Fibroblast of pulmonary artery (primary cell): ENCODE results near the gene CUX1.

ENCODE experiments used
- DNase-seq: peaks from one replicate; pipeline ENCODE4 v3.0.0-alpha.2; 2010; ENCODE audit warnings: low read depth
- H3K4me3 ChIP-seq: replicated peaks from 2 replicates; pipeline ENCODE4 v1.5.1; 2011; ENCODE audit warnings: low read depth, mild to moderate bottlenecking, control low read depth, low read length, moderate library complexity
- TF ChIP-seq, protein P1 (sequence below): IDR thresholded peaks from 2 replicates; pipeline ENCODE4 v1.5.1; 2011; ENCODE audit warnings: mild to moderate bottlenecking, control low read depth, low read length, inconsistent platforms; ENCODE audit errors: missing control alignments

Gene CUX1

DNA sequence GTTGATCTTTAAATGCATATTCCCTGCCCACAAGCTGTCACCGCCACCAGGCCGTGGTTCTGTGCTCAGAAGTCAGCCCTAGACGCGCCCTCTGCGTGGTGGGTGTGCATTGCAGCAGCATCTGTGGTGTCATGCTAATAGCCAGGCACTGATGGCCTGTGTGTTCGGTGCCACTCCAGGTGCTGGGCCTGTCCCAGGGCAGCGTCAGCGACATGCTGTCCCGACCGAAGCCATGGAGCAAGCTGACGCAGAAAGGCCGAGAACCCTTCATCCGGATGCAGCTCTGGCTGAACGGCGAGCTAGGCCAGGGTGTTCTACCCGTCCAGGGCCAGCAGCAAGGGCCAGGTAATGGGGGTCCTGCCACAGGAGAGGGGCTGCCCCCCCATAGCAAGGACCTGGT is 386.8 kb downstream of the CUX1 start:
- no peak for DNase-seq
- no peak overlapping the region for H3K4me3 ChIP-seq
- TF ChIP-seq, protein P1, sequence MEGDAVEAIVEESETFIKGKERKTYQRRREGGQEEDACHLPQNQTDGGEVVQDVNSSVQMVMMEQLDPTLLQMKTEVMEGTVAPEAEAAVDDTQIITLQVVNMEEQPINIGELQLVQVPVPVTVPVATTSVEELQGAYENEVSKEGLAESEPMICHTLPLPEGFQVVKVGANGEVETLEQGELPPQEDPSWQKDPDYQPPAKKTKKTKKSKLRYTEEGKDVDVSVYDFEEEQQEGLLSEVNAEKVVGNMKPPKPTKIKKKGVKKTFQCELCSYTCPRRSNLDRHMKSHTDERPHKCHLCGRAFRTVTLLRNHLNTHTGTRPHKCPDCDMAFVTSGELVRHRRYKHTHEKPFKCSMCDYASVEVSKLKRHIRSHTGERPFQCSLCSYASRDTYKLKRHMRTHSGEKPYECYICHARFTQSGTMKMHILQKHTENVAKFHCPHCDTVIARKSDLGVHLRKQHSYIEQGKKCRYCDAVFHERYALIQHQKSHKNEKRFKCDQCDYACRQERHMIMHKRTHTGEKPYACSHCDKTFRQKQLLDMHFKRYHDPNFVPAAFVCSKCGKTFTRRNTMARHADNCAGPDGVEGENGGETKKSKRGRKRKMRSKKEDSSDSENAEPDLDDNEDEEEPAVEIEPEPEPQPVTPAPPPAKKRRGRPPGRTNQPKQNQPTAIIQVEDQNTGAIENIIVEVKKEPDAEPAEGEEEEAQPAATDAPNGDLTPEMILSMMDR, result no peak

DNA sequence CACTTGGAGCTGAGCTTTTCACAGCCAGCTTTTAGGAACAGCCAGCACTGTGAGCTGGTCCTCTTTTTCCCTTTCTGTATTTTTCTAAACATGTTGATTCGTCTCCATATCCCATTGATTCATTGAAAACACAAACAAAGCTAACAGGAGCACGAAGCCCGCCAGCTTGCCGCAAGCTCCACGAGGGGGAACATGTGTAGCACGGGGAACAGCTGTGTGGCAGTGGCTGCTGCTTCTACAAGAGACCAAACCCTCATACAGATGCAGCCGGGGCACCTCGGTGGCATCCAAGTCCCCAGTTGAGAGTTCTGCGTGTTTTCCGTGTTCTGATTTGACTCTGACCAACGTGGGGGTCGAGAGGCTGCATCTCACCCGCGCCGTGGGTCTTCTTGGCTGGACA is 388.5 kb downstream of the CUX1 start:
- DNase-seq, result no peak
- TF ChIP-seq, protein P1, result no peak

DNA sequence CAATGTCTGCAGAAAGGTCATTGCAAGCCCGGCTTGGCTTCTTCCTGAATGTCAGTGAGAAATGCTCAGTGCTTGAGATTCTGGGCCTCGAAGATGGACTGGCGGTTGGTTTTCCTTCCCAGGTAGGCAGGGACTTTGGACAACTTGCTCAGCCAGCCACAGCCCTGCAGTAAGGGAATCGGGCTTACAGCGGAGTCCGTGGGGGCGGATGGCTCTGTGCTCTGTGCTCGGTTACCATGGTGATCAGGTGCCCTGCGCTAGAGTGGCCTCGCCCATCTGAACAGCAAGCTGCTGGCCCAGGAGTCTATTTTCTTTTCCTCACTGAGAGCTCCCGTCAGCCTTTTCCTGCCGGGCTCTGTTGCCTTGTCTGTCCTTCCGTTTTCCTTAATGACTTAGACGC is 391.4 kb downstream of the CUX1 start:
- no peak for DNase-seq
- TF ChIP-seq, protein P1, result no peak
- no peak overlapping the region for H3K4me3 ChIP-seq

More for the DNA sequence above, 388.5 kb downstream of the CUX1 start:
- H3K4me3 ChIP-seq, result no peak overlapping the region

GRCh38 chr7:102210787-102211186 is 393.4 kb downstream of the CUX1 start:
- DNase-seq, result no peak
- no peak overlapping the region for H3K4me3 ChIP-seq
- TF ChIP-seq, protein P1, result no peak

DNA sequence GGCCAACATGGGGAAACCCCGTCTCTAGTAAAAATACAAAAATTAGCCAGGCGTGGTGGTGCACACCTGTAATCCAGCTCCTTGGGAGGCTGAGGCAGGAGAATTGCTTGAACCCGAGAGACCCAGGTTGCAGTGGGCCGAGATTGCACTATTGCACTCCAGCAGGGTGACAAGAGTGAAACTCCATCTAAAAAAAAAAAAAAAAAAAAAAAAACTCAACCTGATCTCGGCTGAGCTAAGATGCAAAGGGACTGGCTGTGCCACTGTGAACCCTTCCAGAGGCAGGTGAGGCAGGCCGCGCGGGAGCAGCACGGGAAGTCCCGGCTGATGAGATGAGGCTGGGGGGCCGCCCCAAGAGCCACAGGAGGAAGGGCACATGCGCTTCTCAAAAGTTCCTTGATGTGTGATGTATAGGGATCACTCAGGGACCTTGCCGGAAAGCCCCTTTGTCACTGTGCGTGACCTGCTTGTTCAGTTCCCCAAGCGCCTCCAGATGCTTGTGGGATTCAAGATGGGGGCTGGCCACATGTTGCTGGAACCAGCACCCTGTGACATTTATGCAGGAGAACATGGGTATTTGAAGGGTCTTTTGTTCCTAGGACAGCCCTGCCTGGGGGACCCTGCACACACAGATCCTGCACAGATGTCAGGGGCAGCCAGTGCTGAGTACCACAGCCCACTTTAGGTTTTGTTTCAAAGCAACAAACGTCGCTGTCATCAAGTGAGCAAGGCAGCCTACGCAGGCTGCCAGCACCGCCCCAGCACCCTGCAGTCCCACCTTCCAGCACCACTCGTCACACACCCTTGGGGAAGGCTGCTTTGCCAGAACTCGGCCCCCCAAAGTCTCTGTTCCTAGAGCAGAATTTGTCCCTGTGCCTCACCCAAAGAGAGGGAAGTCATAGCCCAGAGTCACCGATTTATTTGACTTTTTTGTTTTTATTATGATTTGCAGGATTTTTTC is 394.4 kb downstream of the CUX1 start:
- TF ChIP-seq, protein P1, result no peak
- DNase-seq, result no peak
- no peak overlapping the region for H3K4me3 ChIP-seq

GRCh38 chr7:102214477-102215072 is 397.1 kb downstream of the CUX1 start:
- H3K4me3 ChIP-seq, result no peak overlapping the region
- DNase-seq, result no peak
- TF ChIP-seq, protein P1, result no peak
